SK-N-MC (cell line): ENCODE data around the gene OR6Q1.

ENCODE experiments used
- DNase-seq: peaks from one replicate; pipeline ENCODE4 v3.0.0-alpha.2; 2011; ENCODE audit warnings: low read depth, low spot score
- H3K27ac ChIP-seq: fragments of 200-600 bp; sonication (generic); 2 replicates; pipeline ENCODE4 v1.5.1; 2016; ENCODE audit warnings: mixed run types
- H3K36me3 ChIP-seq: fragments of 200-600 bp; sonication (generic); 2 replicates; pipeline ENCODE4 v1.6.1; 2017; ENCODE audit warnings: antibody characterized with exemption, low read length, mixed read lengths; ENCODE audit not compliant: insufficient read depth
- H3K4me3 ChIP-seq: fragments of 200-600 bp; sonication (generic); 2 replicates; pipeline ENCODE4 v1.5.1; 2016
- H3K9ac ChIP-seq: fragments of 200-600 bp; sonication (generic); 2 replicates; pipeline ENCODE4 v1.8.0; 2017; ENCODE audit warnings: mixed run types, mixed read lengths; ENCODE audit not compliant: insufficient read length
- H3K9me3 ChIP-seq: fragments of 200-600 bp; sonication (generic); 2 replicates; pipeline ENCODE4 v1.6.1; 2017; ENCODE audit warnings: low read depth, mild to moderate bottlenecking, antibody characterized with exemption, low read length, moderate library complexity, mixed read lengths
- EZH2 ChIP-seq: fragments of 200-600 bp; sonication (generic); IDR thresholded peaks from one replicate; pipeline ENCODE4 v1.6.1; 2017; ENCODE audit warnings: antibody characterized with exemption
- FOXP2 ChIP-seq: optimal IDR thresholded peaks from 2 replicates; pipeline ENCODE3; 2011; ENCODE audit warnings: mild to moderate bottlenecking, moderate library complexity; ENCODE audit not compliant: insufficient read depth; ENCODE audit errors: extremely low read length, control extremely low read depth
- POLR2AphosphoS5 ChIP-seq: IDR thresholded peaks from 2 replicates; pipeline ENCODE4 v1.6.1; 2012; ENCODE audit warnings: mild to moderate bottlenecking, low read depth, low read length, borderline replicate concordance

OR6Q1 gene

GRCh38 chr11:58004664-58005063 is 26.1 kb upstream of the OR6Q1 start:
- TF ChIP-seq FOXP2 (no peak), POLR2AphosphoS5 (no peak), EZH2 (no peak)
- Histone ChIP-seq H3K9ac (no peak overlapping the region), H3K36me3 (no peaks in the 10 kb centered on the region), H3K27ac (no peak overlapping the region), H3K9me3 (no peaks in the 10 kb centered on the region), H3K4me3 (no peak overlapping the region)
- no peak for DNase-seq

GRCh38 chr11:58006940-58007339 is 23.8 kb upstream of the OR6Q1 start:
- TF ChIP-seq FOXP2 (no peak), EZH2 (no peak), POLR2AphosphoS5 (no peak)
- H3K4me3 ChIP-seq, result no peak overlapping the region
- no peaks in the 10 kb centered on the region for H3K9me3 ChIP-seq
- no peak for DNase-seq
- no peak overlapping the region for H3K27ac ChIP-seq
- H3K9ac ChIP-seq, result no peak overlapping the region
- no peaks in the 10 kb centered on the region for H3K36me3 ChIP-seq

DNA sequence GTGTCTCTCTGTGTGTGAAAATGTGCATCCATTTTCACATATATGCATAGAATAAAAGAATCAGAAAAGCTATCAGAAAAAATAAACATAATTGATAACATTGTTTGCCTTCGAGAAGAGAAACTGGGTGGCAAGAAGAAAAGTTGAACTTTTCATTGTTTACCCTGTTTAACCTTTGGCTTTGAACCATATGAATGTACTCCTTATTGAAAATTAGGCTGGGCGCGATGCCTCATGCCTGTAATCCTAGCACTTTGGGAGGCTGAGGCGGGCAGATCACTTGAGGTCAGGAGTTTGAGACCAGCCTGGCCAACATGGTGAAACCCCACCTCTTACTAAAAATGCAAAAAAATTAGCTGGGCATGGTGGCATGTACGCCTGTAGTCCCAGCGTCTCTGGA is 19.0 kb upstream of the OR6Q1 start:
- no peak for TF ChIP-seq FOXP2
- TF ChIP-seq EZH2, result no peak
- no peak for TF ChIP-seq POLR2AphosphoS5
- Histone ChIP-seq H3K9me3 (no peaks in the 10 kb centered on the region), H3K9ac (no peak overlapping the region), H3K36me3 (no peaks in the 10 kb centered on the region), H3K4me3 (no peak overlapping the region), H3K27ac (no peak overlapping the region)
- DNase-seq, result no peak

DNA sequence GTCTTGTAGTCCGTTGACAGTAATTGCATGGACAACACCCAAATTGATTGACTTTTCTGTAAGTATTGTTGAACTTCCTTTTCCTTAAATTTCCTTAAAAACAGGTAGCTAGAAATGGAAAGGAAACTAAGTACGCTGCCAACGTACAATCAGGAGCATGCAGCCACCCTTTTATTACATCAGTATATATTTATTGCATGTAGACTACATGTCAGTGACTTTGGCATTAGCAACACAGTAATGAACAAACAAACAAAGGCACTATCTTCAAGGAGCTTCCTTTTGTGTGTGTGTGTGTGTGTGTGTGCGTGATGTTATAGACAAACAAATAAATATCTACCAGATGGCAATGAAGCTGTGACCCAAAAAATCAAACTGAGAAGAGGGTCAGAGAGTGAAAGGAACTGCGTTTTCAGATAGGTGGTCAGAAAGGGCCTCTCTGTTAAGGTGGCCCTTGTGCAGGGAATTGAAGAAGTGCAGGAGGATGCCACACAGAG is 7.3 kb upstream of the OR6Q1 start, which contains the start of gene OR9Q1:
Gene OR9Q1 (plus strand): TSS at position 447 of the 497 bp plus-strand sequence. CDS start 155,564 bp downstream, outside the sequence.
- Histone ChIP-seq H3K4me3 (no peak within 1 kb of the TSS), H3K36me3 (no peaks in the 10 kb centered on the region), H3K9me3 (no peaks in the 10 kb centered on the region), H3K9ac (no peak within 1 kb of the TSS), H3K27ac (no peak within 1 kb of the TSS)
- no peak for DNase-seq
- no peak for TF ChIP-seq FOXP2
- no peak for TF ChIP-seq EZH2

GRCh38 chr11:58024601-58025091 is 6.1 kb upstream of the OR6Q1 start:
- Histone ChIP-seq H3K9me3 (no peaks in the 10 kb centered on the region), H3K4me3 (no peak overlapping the region), H3K27ac (no peak overlapping the region), H3K36me3 (no peaks in the 10 kb centered on the region), H3K9ac (no peak overlapping the region)
- no peak for DNase-seq
- no peak for TF ChIP-seq EZH2

DNA sequence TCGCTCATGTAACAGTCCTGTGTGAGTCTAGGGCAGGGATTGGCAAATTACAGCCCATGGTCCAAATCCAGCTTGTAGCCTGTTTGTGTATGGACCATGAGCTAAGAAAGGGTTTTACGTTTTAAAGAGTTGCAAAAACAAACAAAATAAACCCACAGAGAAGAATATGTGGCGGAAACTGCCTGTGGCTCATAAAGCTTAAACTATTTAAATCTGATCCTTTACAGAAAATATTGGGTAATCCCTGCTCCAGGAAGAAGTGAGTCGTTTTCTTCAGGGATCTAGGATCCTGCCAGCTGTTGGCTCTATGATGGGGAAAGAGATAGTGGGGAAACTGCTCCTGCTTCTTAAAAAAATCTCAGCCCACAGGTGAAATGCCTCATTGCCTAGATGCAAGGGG is 3.4 kb upstream of the OR6Q1 start:
- DNase-seq, result peak; percentile 59
- no peak overlapping the region for H3K4me3 ChIP-seq
- no peaks in the 10 kb centered on the region for H3K9me3 ChIP-seq
- no peaks in the 10 kb centered on the region for H3K36me3 ChIP-seq
- TF ChIP-seq POLR2AphosphoS5, result no peak
- no peak for TF ChIP-seq EZH2
- no peak for TF ChIP-seq FOXP2
- no peak overlapping the region for H3K9ac ChIP-seq
- no peak overlapping the region for H3K27ac ChIP-seq

DNA sequence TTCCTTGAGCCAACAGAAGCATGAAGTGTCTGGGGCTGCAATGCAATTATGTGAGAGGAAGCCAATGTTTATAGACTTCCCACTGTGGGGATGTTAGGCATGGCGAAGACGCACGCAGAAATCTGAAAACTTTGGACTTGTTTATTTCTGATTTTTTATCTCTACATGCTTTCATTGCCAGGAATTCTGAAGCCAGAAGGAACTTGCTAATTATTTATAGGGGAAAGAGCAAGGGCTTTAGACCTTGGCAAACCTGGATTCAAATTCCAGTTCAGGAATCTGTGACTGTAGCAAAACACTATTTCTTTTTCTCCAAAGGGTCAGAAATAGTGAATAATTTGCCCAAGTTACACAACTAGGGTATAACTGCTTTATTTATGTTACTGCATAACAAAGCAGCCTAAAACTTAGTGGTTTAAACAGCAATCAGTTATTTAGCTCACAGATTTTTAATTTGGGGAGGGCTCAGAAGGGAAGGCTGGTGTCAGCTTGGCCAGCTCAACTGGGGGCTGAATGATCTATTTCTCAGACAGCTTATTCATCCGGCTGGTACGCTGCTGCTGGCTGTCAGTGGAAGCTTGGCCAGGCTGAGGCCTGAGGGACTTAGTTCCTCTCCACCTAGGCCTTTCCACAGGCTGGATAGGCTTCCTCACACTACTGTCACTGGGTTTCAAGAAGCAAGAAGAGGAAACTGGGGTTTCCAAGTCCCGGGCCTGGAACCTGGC is 1.9 kb upstream of the OR6Q1 start:
- peak; percentile 63 for DNase-seq
- TF ChIP-seq EZH2 (no peak), FOXP2 (peak; percentile 11), POLR2AphosphoS5 (no peak)
- H3K27ac ChIP-seq, result 0 out of 2 replicates have a peak overlapping the region, but pooled peaks have one; percentile 3
- H3K36me3 ChIP-seq, result no peaks in the 10 kb centered on the region
- no peaks in the 10 kb centered on the region for H3K9me3 ChIP-seq
- no peak overlapping the region for H3K4me3 ChIP-seq
- no peak overlapping the region for H3K9ac ChIP-seq

DNA sequence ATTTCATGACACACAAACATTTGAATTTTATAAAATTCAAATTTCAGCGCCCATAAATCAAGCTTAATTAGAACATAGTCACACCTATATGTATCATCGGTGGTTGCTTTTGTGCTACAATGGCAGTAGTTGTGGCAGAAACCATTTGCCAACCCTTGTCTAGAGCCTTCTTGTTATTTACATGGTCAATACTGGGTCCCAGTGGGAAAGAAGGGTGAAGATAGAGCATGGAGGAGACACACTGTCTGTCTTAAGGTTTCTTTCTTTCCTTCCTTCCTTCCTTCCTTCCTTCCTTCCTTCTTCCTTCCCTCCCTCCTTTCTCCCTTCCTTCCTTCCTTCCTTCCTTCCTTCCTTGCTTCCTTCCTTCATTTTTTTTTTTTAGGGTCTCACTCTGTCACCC is 3.7 kb downstream of the OR6Q1 start:
- Histone ChIP-seq H3K27ac (no peak overlapping the region), H3K4me3 (no peak overlapping the region), H3K9me3 (no peaks in the 10 kb centered on the region), H3K9ac (no peak overlapping the region), H3K36me3 (no peaks in the 10 kb centered on the region)
- TF ChIP-seq POLR2AphosphoS5 (peak; percentile 59; the same call in 1 of the 2 replicates), FOXP2 (no peak)
- no peak for DNase-seq

DNA sequence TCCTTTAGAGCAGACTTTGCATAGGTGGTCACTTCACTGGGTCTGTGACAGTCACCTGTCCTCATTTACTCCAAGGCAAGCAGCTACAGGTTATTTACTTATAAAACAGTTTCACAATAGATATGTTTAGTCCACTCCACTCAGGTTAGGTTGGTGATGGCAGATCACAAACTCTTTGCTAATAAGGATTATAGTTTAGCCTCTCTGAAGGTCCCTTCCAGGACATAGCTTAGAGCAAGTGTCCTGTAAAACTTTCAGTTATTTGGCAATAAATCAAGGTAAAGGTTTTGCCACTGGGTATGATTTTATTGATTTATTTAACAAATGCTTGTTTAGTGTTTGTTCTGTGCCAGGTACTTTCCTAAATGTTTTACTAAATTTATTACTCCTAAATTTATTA is 8.8 kb downstream of the OR6Q1 start:
- Histone ChIP-seq H3K27ac (no peak overlapping the region), H3K36me3 (no peaks in the 10 kb centered on the region), H3K9ac (no peak overlapping the region), H3K9me3 (no peaks in the 10 kb centered on the region), H3K4me3 (no peak overlapping the region)
- TF ChIP-seq EZH2, result no peak
- TF ChIP-seq FOXP2, result no peak
- no peak for TF ChIP-seq POLR2AphosphoS5
- no peak for DNase-seq
